A673 (cell line): ENCODE results near the gene BRSK1. TPM values are rescaled to one million over a fixed set of nuclear protein-coding genes. Genes with fewer than 3 reads are reported as not detected.
A peak's percentile ranks its signal among the peaks of the same experiment; 100 is the strongest.

Source experiments
- BruUV-seq: library from RNA; stranded (reverse); fragments of 400-500 nt; replicated peaks from 2 replicates; lab custom pipeline; 2021; lab: Mats Ljungman, UMichigan
- CTCF ChIA-PET: fragments of 300-600 bp; sonication (Branson Sonifier 250); formaldehyde crosslinking; loops from one replicate; lab custom pipeline; 2022; ENCODE audit warnings: antibody characterized with exemption; lab: Charles Lee
- POLR2A ChIA-PET: fragments of 300-600 bp; sonication (Branson Sonifier 250); formaldehyde crosslinking; loops from one replicate; lab custom pipeline; 2022; ENCODE audit warnings: antibody characterized with exemption; ENCODE audit not compliant: low non-redundant PET; lab: Charles Lee
- DNase-seq: peaks from one replicate; pipeline ENCODE4 v3.0.0-alpha.2; 2015; ENCODE audit warnings: low spot score
- H3K27ac ChIP-seq: fragments of 200-600 bp; sonication (generic); 2 replicates; pipeline ENCODE4 v1.5.1; 2016; ENCODE audit warnings: mixed run types, low read depth, mild to moderate bottlenecking, mixed read lengths, antibody characterized with exemption, low read length; ENCODE audit not compliant: poor library complexity, severe bottlenecking
- H3K27me3 ChIP-seq: fragments of 200-600 bp; sonication (generic); replicated peaks from 2 replicates; pipeline ENCODE4 v1.6.1; 2017; ENCODE audit warnings: mixed run types, low read depth, mild to moderate bottlenecking, mixed read lengths, antibody characterized with exemption, low read length; ENCODE audit not compliant: insufficient read depth, poor library complexity
- H3K36me3 ChIP-seq: fragments of 200-600 bp; sonication (generic); 2 replicates; pipeline ENCODE4 v1.6.1; 2016; ENCODE audit warnings: mixed run types, mild to moderate bottlenecking, mixed read lengths, antibody characterized with exemption, low read length; ENCODE audit not compliant: insufficient read depth, poor library complexity, severe bottlenecking
- H3K4me1 ChIP-seq: fragments of 200-600 bp; sonication (generic); 2 replicates; pipeline ENCODE4 v1.6.1; 2017; ENCODE audit warnings: mixed run types, mild to moderate bottlenecking, mixed read lengths, antibody characterized with exemption, low read length; ENCODE audit not compliant: insufficient read depth, poor library complexity, severe bottlenecking
- H3K4me3 ChIP-seq: fragments of 200-600 bp; sonication (generic); 2 replicates; pipeline ENCODE4 v1.5.1; 2016; ENCODE audit warnings: low read depth, mixed run types, mild to moderate bottlenecking, mixed read lengths, low read length; ENCODE audit not compliant: poor library complexity, severe bottlenecking
- H3K9me3 ChIP-seq: fragments of 200-600 bp; sonication (generic); 2 replicates; pipeline ENCODE4 v1.6.1; 2016; ENCODE audit warnings: mixed run types, low read depth, mild to moderate bottlenecking, mixed read lengths, antibody characterized with exemption, low read length; ENCODE audit not compliant: poor library complexity, severe bottlenecking
- CTCF ChIP-seq: fragments of 300-800, 200-600 bp; sonication (generic); conservative IDR thresholded peaks from 2 replicates; pipeline ENCODE4 v1.5.1; 2017; ENCODE audit warnings: low read depth, mild to moderate bottlenecking, antibody characterized with exemption, low read length, moderate library complexity, mixed read lengths
- EZH2 ChIP-seq: fragments of 200-600 bp; sonication (generic); IDR thresholded peaks from 2 replicates; pipeline ENCODE4 v1.6.1; 2017; ENCODE audit warnings: borderline replicate concordance, low read depth, mild to moderate bottlenecking, mixed read lengths, antibody characterized with exemption, low read length; ENCODE audit not compliant: poor library complexity, severe bottlenecking
- intact Hi-C: fragments of 100-400 bp; cut with micrococcal nuclease; formaldehyde crosslinking; loops from one replicate; pipeline ENCODE4 v1.10.0; 2022; ENCODE audit not compliant: unreplicated experiment
- total RNA-seq: library from RNA; stranded (reverse); gene quantifications from 2 replicates; pipeline ENCODE4 v1.2.3, GENCODE V29; 2021

The BRSK1 gene
- total RNA-seq, 1 experiment from 2014 or later, result 30.5 TPM

- intact Hi-C loops, result no loop called here
- TF ChIP-seq CTCF (no peak), EZH2 (no peak)
These were observed 32.8 kb downstream of the BRSK1 start for GRCh38 chr19:55316646-55317045.

GRCh38 chr19:55319785-55320184 is 36.0 kb downstream of the BRSK1 start:
- Histone ChIP-seq H3K36me3 (no peaks in the 10 kb centered on the region), H3K27ac (no peak overlapping the region), H3K27me3 (no peaks in the 10 kb centered on the region), H3K4me1 (no peaks in the 10 kb centered on the region), H3K4me3 (no peak overlapping the region), H3K9me3 (no peaks in the 10 kb centered on the region)
- no TSS peak for BruUV-seq
- ChIA-PET POLR2A (no interaction called here), CTCF (no interaction called here)
- no peak for TF ChIP-seq EZH2
- TF ChIP-seq CTCF, result no peak
- intact Hi-C loops, result no loop called here
- peak; percentile 53 for DNase-seq

More at GRCh38 chr19:55316646-55317045, 32.8 kb downstream of the BRSK1 start:
- BruUV-seq, result no TSS peak
- DNase-seq, result no peak
- POLR2A ChIA-PET, result no interaction called here
- H3K36me3 ChIP-seq, result no peaks in the 10 kb centered on the region
- CTCF ChIA-PET, result no interaction called here
- H3K4me3 ChIP-seq, result no peak overlapping the region
- no peaks in the 10 kb centered on the region for H3K9me3 ChIP-seq
- H3K27me3 ChIP-seq, result no peaks in the 10 kb centered on the region
- no peaks in the 10 kb centered on the region for H3K4me1 ChIP-seq
- no peak overlapping the region for H3K27ac ChIP-seq

- Histone ChIP-seq H3K9me3 (no peaks in the 10 kb centered on the region), H3K4me1 (no peaks in the 10 kb centered on the region), H3K27me3 (no peaks in the 10 kb centered on the region), H3K4me3 (no peak overlapping the region), H3K36me3 (no peaks in the 10 kb centered on the region), H3K27ac (no peak overlapping the region)
- ChIA-PET POLR2A (interaction anchor here (0.6 kb wide), 1 partner anchor 18 kb away, joined by 4 read pairs; the partner anchor contains the start of gene KMT5C), CTCF (no interaction called here)
- TF ChIP-seq CTCF, result no peak
- no peak for TF ChIP-seq EZH2
- DNase-seq, result no peak
- BruUV-seq, result no TSS peak
- intact Hi-C loops, result no loop called here
These were observed 37.1 kb downstream of the BRSK1 start for GRCh38 chr19:55320844-55321419.
